Type B pancreatic cell (in vitro differentiated cells): ENCODE data around the gene MON1A. TPM values are rescaled to one million over a fixed set of nuclear protein-coding genes. Genes with fewer than 3 reads are reported as not detected.

Source experiments
- DNase-seq: peaks from one replicate; pipeline ENCODE4 v3.0.0; 2021; ENCODE audit warnings: mixed read lengths; ENCODE audit not compliant: unreplicated experiment; ENCODE audit errors: extremely low spot score
- H3K27ac Mint-ChIP-seq: 2 replicates; pipeline ENCODE4 v1.8.0; 2021; ENCODE audit warnings: mild to moderate bottlenecking, mixed read lengths
- H3K27me3 Mint-ChIP-seq: 2 replicates; pipeline ENCODE4 v1.8.0; 2021; ENCODE audit warnings: mixed read lengths
- H3K36me3 Mint-ChIP-seq: 2 replicates; pipeline ENCODE4 v1.8.0; 2021; ENCODE audit warnings: mixed read lengths
- H3K4me1 Mint-ChIP-seq: one replicate; pipeline ENCODE4 v1.8.0; 2021; ENCODE audit warnings: mixed read lengths; ENCODE audit not compliant: unreplicated experiment
- H3K4me3 Mint-ChIP-seq: 2 replicates; pipeline ENCODE4 v1.8.0; 2021; ENCODE audit warnings: mild to moderate bottlenecking, mixed read lengths
- H3K9me3 Mint-ChIP-seq: 2 replicates; pipeline ENCODE4 v1.8.0; 2021; ENCODE audit warnings: mixed read lengths
- total RNA-seq: library from RNA; stranded (reverse); gene quantifications from 2 replicates; pipeline ENCODE4 v1.2.1, GENCODE V29; 2021; ENCODE audit warnings: low replicate concordance
- TF ChIP-seq, protein P1 (sequence below): fragments of 200-600 bp; sonication (generic); conservative IDR thresholded peaks from 2 replicates; pipeline ENCODE4 v1.5.0; 2021; ENCODE audit warnings: antibody characterized with exemption, mild to moderate bottlenecking

The MON1A gene
- total RNA-seq, 1 donor from 2014 or later, result 8.8 TPM

DNA sequence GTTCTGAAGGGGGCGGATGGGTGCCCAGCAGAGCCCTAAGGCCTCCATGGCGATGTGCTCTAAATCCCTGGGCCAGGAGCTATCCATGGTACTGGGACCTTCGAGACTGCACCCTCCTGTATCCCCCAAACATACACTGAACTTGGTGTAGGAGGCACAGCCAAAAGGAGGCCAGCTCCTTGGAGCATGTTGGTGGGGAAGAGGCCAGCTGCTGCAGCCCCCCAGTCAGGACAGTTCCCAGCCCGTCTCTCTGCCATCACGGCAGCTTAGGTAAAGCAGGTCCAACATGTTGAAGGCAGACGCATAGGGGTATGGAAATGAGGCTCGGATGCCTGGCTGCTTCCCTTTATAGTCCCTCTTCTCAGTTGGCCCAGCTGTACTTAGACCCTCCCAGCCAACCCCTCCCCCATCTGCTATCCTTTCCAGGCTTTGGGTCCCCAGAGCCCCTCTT lies 61.7 kb downstream of the MON1A start:
- H3K4me1 Mint-ChIP-seq, result peaks cover 15% of the 10 kb centered on the region
- no peak overlapping the region for H3K27ac Mint-ChIP-seq
- peaks cover 72% of the 10 kb centered on the region for H3K27me3 Mint-ChIP-seq
- H3K4me3 Mint-ChIP-seq, result peak overlapping the region; percentile 60
- DNase-seq, result no peak
- H3K9me3 Mint-ChIP-seq, result no peaks in the 10 kb centered on the region
- TF ChIP-seq, protein P1, sequence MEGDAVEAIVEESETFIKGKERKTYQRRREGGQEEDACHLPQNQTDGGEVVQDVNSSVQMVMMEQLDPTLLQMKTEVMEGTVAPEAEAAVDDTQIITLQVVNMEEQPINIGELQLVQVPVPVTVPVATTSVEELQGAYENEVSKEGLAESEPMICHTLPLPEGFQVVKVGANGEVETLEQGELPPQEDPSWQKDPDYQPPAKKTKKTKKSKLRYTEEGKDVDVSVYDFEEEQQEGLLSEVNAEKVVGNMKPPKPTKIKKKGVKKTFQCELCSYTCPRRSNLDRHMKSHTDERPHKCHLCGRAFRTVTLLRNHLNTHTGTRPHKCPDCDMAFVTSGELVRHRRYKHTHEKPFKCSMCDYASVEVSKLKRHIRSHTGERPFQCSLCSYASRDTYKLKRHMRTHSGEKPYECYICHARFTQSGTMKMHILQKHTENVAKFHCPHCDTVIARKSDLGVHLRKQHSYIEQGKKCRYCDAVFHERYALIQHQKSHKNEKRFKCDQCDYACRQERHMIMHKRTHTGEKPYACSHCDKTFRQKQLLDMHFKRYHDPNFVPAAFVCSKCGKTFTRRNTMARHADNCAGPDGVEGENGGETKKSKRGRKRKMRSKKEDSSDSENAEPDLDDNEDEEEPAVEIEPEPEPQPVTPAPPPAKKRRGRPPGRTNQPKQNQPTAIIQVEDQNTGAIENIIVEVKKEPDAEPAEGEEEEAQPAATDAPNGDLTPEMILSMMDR, result no peak
- H3K36me3 Mint-ChIP-seq, result no peaks in the 10 kb centered on the region

DNA sequence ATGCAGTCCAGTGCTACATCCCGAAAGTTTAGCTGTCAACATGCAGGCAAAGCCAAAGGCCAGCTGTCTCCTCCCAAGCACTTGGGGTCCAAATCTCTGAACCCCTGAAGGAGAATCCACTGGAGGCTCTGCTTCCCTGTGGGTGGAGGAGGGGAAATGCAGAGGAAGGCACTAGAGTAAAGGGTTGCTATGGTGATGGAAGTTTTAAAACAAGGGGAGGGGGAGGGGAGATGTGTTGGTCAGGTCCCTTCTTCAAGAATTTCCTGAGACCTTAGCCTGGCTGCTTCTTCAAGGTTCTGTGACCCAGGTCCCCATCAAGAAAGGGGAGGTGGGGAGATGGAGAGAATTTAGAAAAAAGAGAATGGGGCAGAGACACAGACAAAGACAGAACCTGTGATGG lies 62.2 kb downstream of the MON1A start:
- Mint-ChIP-seq H3K4me1 (peaks cover 15% of the 10 kb centered on the region), H3K27ac (no peak overlapping the region), H3K9me3 (no peaks in the 10 kb centered on the region), H3K36me3 (no peaks in the 10 kb centered on the region), H3K27me3 (peaks cover 76% of the 10 kb centered on the region), H3K4me3 (peak overlapping the region; percentile 14)
- TF ChIP-seq, protein P1, result no peak
- DNase-seq, result no peak

DNA sequence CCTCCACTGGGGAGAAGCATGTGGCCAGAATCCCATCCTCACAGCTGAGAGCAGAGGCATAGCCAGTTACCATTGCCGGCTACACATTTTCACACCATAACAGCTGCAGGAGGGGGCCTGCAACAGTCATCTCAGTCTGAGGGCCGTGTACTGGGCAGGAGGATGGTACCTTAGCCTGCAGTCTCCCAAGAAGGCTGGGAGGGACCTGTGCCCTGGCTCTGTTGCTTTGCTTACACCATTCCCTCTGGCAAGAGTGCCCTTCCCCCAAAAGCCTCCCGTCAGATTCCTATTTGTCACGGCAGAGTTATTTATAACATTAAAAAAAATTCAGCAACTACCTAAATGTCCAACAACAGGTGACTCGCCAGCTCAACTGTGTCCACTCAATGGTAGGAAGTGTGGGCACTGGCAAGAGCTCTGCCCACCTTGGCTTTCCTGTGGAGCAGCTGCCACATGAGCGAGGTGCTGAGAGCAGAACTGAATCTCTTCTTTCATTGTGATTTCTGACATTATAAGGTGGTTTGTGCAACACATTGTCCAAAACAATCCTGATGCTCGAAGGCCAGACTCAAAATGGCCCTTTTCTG lies 64.3 kb downstream of the MON1A start:
- Mint-ChIP-seq H3K4me1 (peaks cover 9% of the 10 kb centered on the region), H3K36me3 (no peaks in the 10 kb centered on the region), H3K4me3 (no peak overlapping the region), H3K27ac (no peak overlapping the region), H3K9me3 (no peaks in the 10 kb centered on the region), H3K27me3 (peaks cover 63% of the 10 kb centered on the region)
- no peak for DNase-seq
- TF ChIP-seq, protein P1, result no peak

DNA sequence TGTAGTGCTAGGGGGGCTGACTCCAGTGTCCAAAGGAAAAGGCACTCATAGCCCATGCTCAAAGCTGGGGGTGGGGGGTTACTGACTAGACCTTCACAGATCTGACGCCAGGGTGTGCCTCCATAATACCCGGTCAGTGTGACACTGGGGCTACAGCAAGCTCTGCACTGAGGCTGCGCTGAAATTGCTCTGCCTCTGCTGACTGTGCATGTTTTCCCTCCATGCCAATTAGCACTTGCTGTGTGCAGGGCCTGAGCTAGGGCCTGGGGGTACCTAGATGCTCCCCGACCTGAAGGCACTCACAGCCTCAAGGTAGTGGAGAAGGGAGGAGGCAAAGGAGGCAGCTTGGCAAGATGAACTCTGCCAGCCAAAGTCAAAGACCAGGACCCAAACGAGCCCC lies 65.1 kb downstream of the MON1A start:
- H3K36me3 Mint-ChIP-seq, result no peaks in the 10 kb centered on the region
- H3K27me3 Mint-ChIP-seq, result peaks cover 58% of the 10 kb centered on the region
- no peak overlapping the region for H3K27ac Mint-ChIP-seq
- no peak for DNase-seq
- peaks cover 9% of the 10 kb centered on the region for H3K4me1 Mint-ChIP-seq
- H3K9me3 Mint-ChIP-seq, result no peaks in the 10 kb centered on the region
- TF ChIP-seq, protein P1, result no peak
- H3K4me3 Mint-ChIP-seq, result no peak overlapping the region

DNA sequence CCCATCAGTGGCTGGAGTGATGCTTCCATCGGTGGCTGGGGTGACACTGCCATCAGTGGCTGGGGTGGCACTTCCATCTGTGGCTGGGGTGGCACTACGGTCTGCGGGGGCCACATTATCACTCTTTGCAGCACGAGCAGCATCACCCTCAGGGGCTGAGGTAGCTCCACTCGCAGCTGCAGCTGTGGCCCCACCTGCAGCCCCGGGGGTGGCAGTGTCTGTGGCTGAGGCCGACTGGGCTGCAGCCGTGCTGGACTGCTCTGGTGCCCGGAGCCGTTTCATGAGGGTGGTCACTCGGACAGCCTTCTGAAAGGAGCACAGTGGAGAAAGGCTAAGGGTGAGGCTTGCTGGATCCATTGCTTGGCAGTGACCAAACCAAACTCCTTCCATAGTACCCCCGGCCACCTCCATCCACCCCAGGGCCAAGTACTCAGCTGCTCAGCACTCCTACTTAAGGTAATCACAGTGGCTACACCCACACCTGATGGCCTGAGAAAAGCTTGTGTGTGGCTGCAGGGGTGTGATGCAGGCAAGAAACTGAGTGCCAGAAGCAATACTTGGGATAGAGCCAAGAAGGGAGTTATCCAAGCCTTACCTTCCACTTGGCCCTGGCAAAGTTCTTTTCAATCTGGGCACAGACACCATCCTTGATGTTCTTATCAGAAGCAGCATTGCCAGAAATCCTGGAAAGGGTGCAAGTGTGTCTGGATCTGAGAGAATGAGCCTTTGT lies 69.9 kb downstream of the MON1A start:
- DNase-seq, result no peak
- Mint-ChIP-seq H3K27me3 (peaks cover 24% of the 10 kb centered on the region), H3K9me3 (no peaks in the 10 kb centered on the region), H3K36me3 (no peaks in the 10 kb centered on the region), H3K4me3 (no peak overlapping the region), H3K4me1 (no peaks in the 10 kb centered on the region), H3K27ac (no peak overlapping the region)
- TF ChIP-seq, protein P1, result no peak

Other genes starting within 250 kb of the MON1A start
- 25.7 and 50.7 TPM in 2 replicates for gene MST1, start 240.3 kb downstream of the MON1A start, total RNA-seq
- 47.2 and 49.9 TPM in 2 replicates for gene RNF123, start 240.3 kb downstream of the MON1A start, total RNA-seq
- gene AMIGO3, start 210.1 kb downstream of the MON1A start, total RNA-seq, result 0.36 TPM in 1 of 2 replicates, not detected in the other
- gene GMPPB, start 205.9 kb downstream of the MON1A start, total RNA-seq, result 41.9 and 50.4 TPM in 2 replicates
- 40.3 and 42.5 TPM in 2 replicates for gene IP6K1, start 143.3 kb downstream of the MON1A start, total RNA-seq
- 0.29 TPM in 1 of 2 replicates, not detected in the other for gene CDHR4, start 129.9 kb downstream of the MON1A start, total RNA-seq
- 0.45 and 6.7 TPM in 2 replicates for gene INKA1, start 126.5 kb downstream of the MON1A start, total RNA-seq
- 4.6 and 8.2 TPM in 2 replicates for gene UBA7, start 115.9 kb downstream of the MON1A start, total RNA-seq
- gene TRAIP, start 73.2 kb downstream of the MON1A start, total RNA-seq, result 7.5 and 23.0 TPM in 2 replicates
- 1.6 and 10.6 TPM in 2 replicates for gene CAMKV, start 59.9 kb downstream of the MON1A start, total RNA-seq
- gene MST1R, start 25.9 kb downstream of the MON1A start, total RNA-seq, result 3.0 and 5.3 TPM in 2 replicates
- gene RBM6, start 10.3 kb upstream of the MON1A start, total RNA-seq, result 96.0 and 109 TPM in 2 replicates
- 170 and 244 TPM in 2 replicates for gene RBM5, start 159.1 kb upstream of the MON1A start, total RNA-seq
- gene SEMA3F, start 225.5 kb upstream of the MON1A start, total RNA-seq, result 41.9 and 48.0 TPM in 2 replicates